ENCODE data around the gene CA11.

- TF ChIP-seq CTCF (IDR thresholded peaks at IDR 0.05; ENCODE audit: low read depth, low read length, poor library complexity, severe bottlenecking): no peak
- TF ChIP-seq EZH2phosphoT487 (IDR thresholded peaks at IDR 0.05; ENCODE audit: borderline replicate concordance, low read length): no peak
These were observed 32.7 kb downstream of the CA11 start for GRCh38 chr19:48613024-48613851.
